ENCODE data around the gene CCDC172.

DNA sequence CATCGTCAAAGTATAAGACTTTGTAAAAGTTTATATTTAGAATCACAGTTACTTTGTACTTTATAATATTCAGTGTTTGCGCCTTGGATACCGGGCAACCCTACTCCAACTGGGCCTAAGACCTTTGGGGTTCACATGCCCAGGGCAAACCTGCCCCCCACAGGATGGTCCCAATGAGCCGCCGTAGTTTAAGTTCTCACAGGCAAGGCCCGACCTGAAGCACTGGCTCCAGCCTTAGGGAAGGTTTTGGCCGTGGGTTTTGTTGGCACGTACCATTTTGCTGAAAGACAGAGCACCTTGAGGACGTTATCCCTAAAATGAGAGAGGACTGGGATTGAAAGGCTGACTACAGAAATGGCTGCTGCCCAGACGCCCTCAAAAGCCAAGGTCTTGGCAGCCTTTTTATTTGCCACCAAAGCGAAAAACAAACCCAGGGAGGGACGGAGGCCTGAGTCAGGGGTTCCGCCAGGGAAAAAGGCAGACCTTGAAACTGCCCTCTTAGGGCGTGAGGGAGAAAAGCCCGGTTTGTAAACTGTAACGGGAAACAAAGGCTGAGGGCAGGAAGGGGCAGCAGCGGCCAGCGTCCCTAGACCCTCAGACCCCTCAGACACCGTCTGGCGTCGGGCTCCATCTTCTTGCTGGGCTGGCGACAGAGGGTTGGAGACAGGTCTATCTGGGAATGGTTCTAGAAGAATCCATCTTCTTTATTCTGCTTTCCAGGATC lies at the start of gene CCDC172:
- TF ChIP-seq, protein P1, sequence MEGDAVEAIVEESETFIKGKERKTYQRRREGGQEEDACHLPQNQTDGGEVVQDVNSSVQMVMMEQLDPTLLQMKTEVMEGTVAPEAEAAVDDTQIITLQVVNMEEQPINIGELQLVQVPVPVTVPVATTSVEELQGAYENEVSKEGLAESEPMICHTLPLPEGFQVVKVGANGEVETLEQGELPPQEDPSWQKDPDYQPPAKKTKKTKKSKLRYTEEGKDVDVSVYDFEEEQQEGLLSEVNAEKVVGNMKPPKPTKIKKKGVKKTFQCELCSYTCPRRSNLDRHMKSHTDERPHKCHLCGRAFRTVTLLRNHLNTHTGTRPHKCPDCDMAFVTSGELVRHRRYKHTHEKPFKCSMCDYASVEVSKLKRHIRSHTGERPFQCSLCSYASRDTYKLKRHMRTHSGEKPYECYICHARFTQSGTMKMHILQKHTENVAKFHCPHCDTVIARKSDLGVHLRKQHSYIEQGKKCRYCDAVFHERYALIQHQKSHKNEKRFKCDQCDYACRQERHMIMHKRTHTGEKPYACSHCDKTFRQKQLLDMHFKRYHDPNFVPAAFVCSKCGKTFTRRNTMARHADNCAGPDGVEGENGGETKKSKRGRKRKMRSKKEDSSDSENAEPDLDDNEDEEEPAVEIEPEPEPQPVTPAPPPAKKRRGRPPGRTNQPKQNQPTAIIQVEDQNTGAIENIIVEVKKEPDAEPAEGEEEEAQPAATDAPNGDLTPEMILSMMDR (IDR thresholded peaks at IDR 0.05; ENCODE audit: insufficient read depth, low read depth, low read length), result no peak
- TF ChIP-seq EZH2 (IDR thresholded peaks at IDR 0.05; ENCODE audit: insufficient read depth, low read length), result no peak

Data from astrocyte (in vitro differentiated cells and primary cell).